Peyer's patch (tissue), 4 donors: ENCODE measurements around the gene PALM2AKAP2. TPM values are rescaled to one million over a fixed set of nuclear protein-coding genes. Genes with fewer than 3 reads are reported as not detected.

Experiments used
- DNase-seq, 3 donors: peaks; one replicate each; pipeline ENCODE4 v3.0.0-alpha.2; 2017 to 2019
- H3K27ac ChIP-seq, 4 donors: fragments of 200-600 bp; sonication (generic); one replicate each; pipeline ENCODE4 v1.5.1; 2016 to 2019
- H3K27me3 ChIP-seq, 2 donors: fragments of 200-600 bp; sonication (generic); one replicate each; pipeline ENCODE4 v1.5.1; 2019
- H3K36me3 ChIP-seq, 3 donors: fragments of 200-600 bp; sonication (generic); one replicate each; pipeline ENCODE4 v1.5.1; 2016 to 2019
- H3K4me1 ChIP-seq, 4 donors: fragments of 200-600 bp; sonication (generic); one replicate each; pipeline ENCODE4 v1.5.1; 2016 to 2019
- H3K4me3 ChIP-seq, 4 donors: fragments of 200-600 bp; sonication (generic); 1 replicate in 3 of 4; 2 replicates in 1 of 4; pipeline ENCODE4 v1.5.1; 2016 to 2019; ENCODE audit warnings: mild to moderate bottlenecking in 1 of 4
- H3K9me3 ChIP-seq, 4 donors: fragments of 200-600 bp; sonication (generic); one replicate each; pipeline ENCODE4 v1.5.1; 2016 to 2019; ENCODE audit warnings: mild to moderate bottlenecking in 1 of 4
- CTCF ChIP-seq, 6 experiments: fragments of 450-650 bp in 4 of 6; fragments of 200-600 bp in 2 of 6; sonication (generic) in 1 of 6; IDR thresholded peaks; one replicate each; pipeline ENCODE4 v1.5.1; 2017 to 2019; ENCODE audit warnings: antibody characterized with exemption in 6 of 6, mild to moderate bottlenecking in 3 of 6, moderate library complexity in 1 of 6
- POLR2A ChIP-seq, 2 donors: fragments of 450-650 bp; IDR thresholded peaks; one replicate each; pipeline ENCODE4 v1.5.1; 2017; ENCODE audit warnings: antibody characterized with exemption in 2 of 2, mild to moderate bottlenecking in 2 of 2, moderate library complexity in 2 of 2
- total RNA-seq, 4 donors: library from RNA; depleted of rRNA; stranded (reverse); fragments of >200 nt; gene quantifications; one replicate each; pipeline ENCODE4 v1.1.0, GENCODE V29; 2016

PALM2AKAP2 gene
- total RNA-seq, 4 donors from 2014 or later = 1.9 to 3.3 TPM; not detected in 2

GRCh38 chr9:109802491-109802890, 22.5 kb downstream of the PALM2AKAP2 start:
- H3K4me3 ChIP-seq = no peak overlapping the region
- no peaks in the 10 kb centered on the region for H3K36me3 ChIP-seq
- H3K27me3 ChIP-seq = no peaks in the 10 kb centered on the region
- no peaks in the 10 kb centered on the region for H3K4me1 ChIP-seq
- no peak for DNase-seq
- H3K27ac ChIP-seq = no peak overlapping the region
- H3K9me3 ChIP-seq = no peaks in the 10 kb centered on the region
- TF ChIP-seq CTCF (IDR thresholded peaks at IDR 0.05) = no peak

- Histone ChIP-seq H3K27ac (no peak overlapping the region), H3K4me3 (no peak overlapping the region), H3K4me1 (no peaks in the 10 kb centered on the region), H3K9me3 (no peaks in the 10 kb centered on the region), H3K36me3 (no peaks in the 10 kb centered on the region), H3K27me3 (no peaks in the 10 kb centered on the region)
- no peak for DNase-seq
- TF ChIP-seq POLR2A (IDR thresholded peaks at IDR 0.05) (no peak), CTCF (IDR thresholded peaks at IDR 0.05) (no peak)
Observed at GRCh38 chr9:109805050-109805449, 25.1 kb downstream of the PALM2AKAP2 start.

GRCh38 chr9:109806506-109807115, 26.6 kb downstream of the PALM2AKAP2 start:
- TF ChIP-seq CTCF (IDR thresholded peaks at IDR 0.05) (no peak), POLR2A (IDR thresholded peaks at IDR 0.05) (no peak)
- no peak for DNase-seq
- no peaks in the 10 kb centered on the region for H3K4me1 ChIP-seq
- H3K36me3 ChIP-seq = no peaks in the 10 kb centered on the region
- no peak overlapping the region for H3K27ac ChIP-seq
- no peaks in the 10 kb centered on the region for H3K9me3 ChIP-seq
- H3K4me3 ChIP-seq = no peak overlapping the region
- H3K27me3 ChIP-seq = no peaks in the 10 kb centered on the region

GRCh38 chr9:109811876-109812275, 31.9 kb downstream of the PALM2AKAP2 start:
- H3K36me3 ChIP-seq = no peaks in the 10 kb centered on the region
- no peaks in the 10 kb centered on the region for H3K4me1 ChIP-seq
- H3K27ac ChIP-seq = no peak overlapping the region
- no peak overlapping the region for H3K4me3 ChIP-seq
- TF ChIP-seq CTCF (IDR thresholded peaks at IDR 0.05) (no peak), POLR2A (IDR thresholded peaks at IDR 0.05) (no peak)
- no peaks in the 10 kb centered on the region for H3K27me3 ChIP-seq
- H3K9me3 ChIP-seq = no peaks in the 10 kb centered on the region
- DNase-seq = no peak

GRCh38 chr9:109812331-109812730, 32.3 kb downstream of the PALM2AKAP2 start:
- no peak for TF ChIP-seq CTCF (IDR thresholded peaks at IDR 0.05)
- TF ChIP-seq POLR2A (IDR thresholded peaks at IDR 0.05) = no peak
- no peak for DNase-seq
- Histone ChIP-seq H3K27ac (no peak overlapping the region), H3K36me3 (no peaks in the 10 kb centered on the region), H3K4me1 (no peaks in the 10 kb centered on the region), H3K27me3 (no peaks in the 10 kb centered on the region), H3K4me3 (no peak overlapping the region), H3K9me3 (no peaks in the 10 kb centered on the region)

GRCh38 chr9:109812818-109813281, 32.9 kb downstream of the PALM2AKAP2 start:
- Histone ChIP-seq H3K4me1 (no peaks in the 10 kb centered on the region), H3K27ac (no peak overlapping the region), H3K9me3 (no peaks in the 10 kb centered on the region), H3K4me3 (no peak overlapping the region), H3K27me3 (no peaks in the 10 kb centered on the region), H3K36me3 (no peaks in the 10 kb centered on the region)
- DNase-seq = no peak
- TF ChIP-seq CTCF (IDR thresholded peaks at IDR 0.05) = no peak
- TF ChIP-seq POLR2A (IDR thresholded peaks at IDR 0.05) = no peak
